ENCODE measurements around the gene FOCAD. TPM values are rescaled to one million over a fixed set of nuclear protein-coding genes. Genes with fewer than 3 reads are reported as not detected.
A peak's percentile ranks its signal among the peaks of the same experiment; 100 is the strongest.

Gene FOCAD
- total RNA-seq, 1 donor from 2014 or later: 38.4 TPM

DNA sequence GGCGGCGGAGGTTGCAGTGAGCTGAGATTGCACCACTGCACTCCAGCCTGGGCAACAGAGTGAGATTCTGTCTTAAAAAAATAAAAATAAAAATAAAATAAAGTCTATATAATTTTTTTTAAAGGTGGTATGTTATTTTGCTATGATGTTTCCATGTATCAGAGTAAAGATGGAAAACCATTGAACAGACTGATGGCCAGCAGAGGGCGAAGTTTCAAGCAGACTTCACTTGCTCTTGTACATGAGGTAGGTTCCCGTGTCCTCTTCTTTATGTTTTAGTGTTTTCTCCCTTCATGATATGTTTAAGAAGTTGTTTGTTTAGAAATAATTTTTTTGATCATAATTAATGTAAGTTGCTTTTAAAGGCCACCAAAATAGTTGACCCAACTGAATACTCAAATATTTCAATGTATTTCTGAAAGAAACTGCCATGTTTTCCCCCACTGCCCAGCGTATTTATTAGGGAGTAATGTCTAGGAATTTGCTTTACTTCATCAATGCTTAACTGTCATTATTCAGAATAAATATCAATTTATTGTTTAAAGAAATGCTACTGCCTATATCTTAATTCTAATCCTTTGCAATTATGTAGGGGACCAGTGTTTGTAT lies 201.0 kb downstream of the FOCAD start:
- peaks cover 27% of the 10 kb centered on the region for H3K36me3 Mint-ChIP-seq (ENCODE audit: unreplicated experiment)
- no peak overlapping the region for H3K27ac Mint-ChIP-seq (ENCODE audit: unreplicated experiment)
- no peaks in the 10 kb centered on the region for H3K27me3 Mint-ChIP-seq (ENCODE audit: unreplicated experiment)
- no peak for DNase-seq (ENCODE audit: extremely low spot score, unreplicated experiment)
- H3K4me1 Mint-ChIP-seq (ENCODE audit: unreplicated experiment): no peaks in the 10 kb centered on the region
- TF ChIP-seq, protein P1, sequence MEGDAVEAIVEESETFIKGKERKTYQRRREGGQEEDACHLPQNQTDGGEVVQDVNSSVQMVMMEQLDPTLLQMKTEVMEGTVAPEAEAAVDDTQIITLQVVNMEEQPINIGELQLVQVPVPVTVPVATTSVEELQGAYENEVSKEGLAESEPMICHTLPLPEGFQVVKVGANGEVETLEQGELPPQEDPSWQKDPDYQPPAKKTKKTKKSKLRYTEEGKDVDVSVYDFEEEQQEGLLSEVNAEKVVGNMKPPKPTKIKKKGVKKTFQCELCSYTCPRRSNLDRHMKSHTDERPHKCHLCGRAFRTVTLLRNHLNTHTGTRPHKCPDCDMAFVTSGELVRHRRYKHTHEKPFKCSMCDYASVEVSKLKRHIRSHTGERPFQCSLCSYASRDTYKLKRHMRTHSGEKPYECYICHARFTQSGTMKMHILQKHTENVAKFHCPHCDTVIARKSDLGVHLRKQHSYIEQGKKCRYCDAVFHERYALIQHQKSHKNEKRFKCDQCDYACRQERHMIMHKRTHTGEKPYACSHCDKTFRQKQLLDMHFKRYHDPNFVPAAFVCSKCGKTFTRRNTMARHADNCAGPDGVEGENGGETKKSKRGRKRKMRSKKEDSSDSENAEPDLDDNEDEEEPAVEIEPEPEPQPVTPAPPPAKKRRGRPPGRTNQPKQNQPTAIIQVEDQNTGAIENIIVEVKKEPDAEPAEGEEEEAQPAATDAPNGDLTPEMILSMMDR (IDR thresholded peaks at IDR 0.05): peak; percentile 71
- H3K9me3 Mint-ChIP-seq (ENCODE audit: unreplicated experiment): peaks cover 14% of the 10 kb centered on the region
- no peak overlapping the region for H3K4me3 Mint-ChIP-seq (ENCODE audit: unreplicated experiment)

DNA sequence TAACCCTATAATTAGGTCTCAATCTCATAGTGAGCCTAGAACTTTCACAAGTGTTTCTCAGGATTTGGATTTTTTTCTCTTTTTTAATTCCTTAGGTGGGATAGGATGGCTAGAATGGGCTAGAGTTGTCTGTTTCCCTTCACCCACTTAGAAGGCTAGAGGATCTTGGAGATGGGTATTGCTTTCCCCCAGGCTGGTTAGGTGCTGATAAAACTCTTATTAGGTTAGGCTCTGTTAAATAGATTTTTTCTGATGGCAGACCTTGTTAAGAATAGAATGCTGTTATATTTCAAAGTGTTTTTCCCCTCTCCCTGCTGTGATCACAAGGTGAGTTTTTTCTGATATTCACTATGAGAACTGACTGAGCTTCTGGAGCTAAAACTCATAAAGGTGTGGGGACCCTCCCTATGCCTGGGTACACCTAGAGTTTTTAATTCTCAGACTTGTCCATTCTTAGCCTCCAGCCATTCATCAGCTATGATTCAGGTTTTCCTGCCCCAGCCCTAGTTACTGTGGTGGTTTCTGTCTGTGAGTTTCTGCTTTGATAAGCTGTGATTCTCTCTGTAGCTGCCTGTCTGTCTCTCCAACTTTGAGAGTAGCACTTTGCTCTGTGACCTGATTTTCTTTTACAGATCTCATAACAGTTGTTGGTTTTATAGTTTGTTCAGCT lies 215.0 kb downstream of the FOCAD start:
- peaks cover 2% of the 10 kb centered on the region for H3K36me3 Mint-ChIP-seq (ENCODE audit: unreplicated experiment)
- no peaks in the 10 kb centered on the region for H3K27me3 Mint-ChIP-seq (ENCODE audit: unreplicated experiment)
- no peak overlapping the region for H3K27ac Mint-ChIP-seq (ENCODE audit: unreplicated experiment)
- H3K9me3 Mint-ChIP-seq (ENCODE audit: unreplicated experiment): no peaks in the 10 kb centered on the region
- no peak for DNase-seq (ENCODE audit: extremely low spot score, unreplicated experiment)
- TF ChIP-seq, protein P1 (IDR thresholded peaks at IDR 0.05): no peak
- no peak overlapping the region for H3K4me3 Mint-ChIP-seq (ENCODE audit: unreplicated experiment)
- peaks cover 2% of the 10 kb centered on the region for H3K4me1 Mint-ChIP-seq (ENCODE audit: unreplicated experiment)

DNA sequence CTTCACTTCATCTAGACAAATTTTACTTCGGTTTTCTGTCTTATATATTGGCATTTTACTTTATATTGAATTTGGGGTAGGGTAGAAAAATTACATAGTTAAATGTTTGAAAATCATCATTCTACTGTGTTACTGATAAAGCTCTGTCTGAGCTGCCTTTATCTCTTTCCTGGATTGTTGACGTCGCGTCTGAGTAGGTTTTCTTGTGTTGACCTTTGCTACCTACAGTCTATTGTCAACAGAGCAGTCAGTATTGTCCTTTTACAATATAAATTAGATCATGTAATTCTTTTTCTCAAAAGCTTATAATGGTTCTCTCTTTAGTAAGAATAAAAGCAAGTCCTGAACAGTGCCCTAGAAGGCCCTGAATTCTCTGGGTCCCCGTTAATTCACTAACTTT lies 219.2 kb downstream of the FOCAD start:
- H3K36me3 Mint-ChIP-seq (ENCODE audit: unreplicated experiment): peaks cover 3% of the 10 kb centered on the region
- no peaks in the 10 kb centered on the region for H3K27me3 Mint-ChIP-seq (ENCODE audit: unreplicated experiment)

DNA sequence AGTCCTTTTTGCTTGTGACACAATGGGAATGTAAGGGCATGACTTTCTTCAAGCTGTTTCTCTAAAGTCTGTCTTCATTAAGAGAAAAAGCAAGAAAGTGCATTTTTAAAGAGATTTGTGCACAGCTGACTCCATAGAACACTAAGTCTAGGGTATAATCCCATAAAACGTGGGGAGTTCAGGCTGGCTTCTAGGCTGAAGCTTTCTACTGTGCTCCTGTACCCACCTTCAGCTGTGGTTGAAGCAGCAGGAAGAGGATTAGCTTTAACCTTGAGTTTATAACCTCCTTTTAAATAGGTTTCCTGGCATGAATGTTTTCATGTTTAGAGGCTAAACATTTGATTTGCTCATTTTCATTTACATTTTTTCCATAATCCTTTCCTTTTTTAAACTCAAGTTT lies 220.9 kb downstream of the FOCAD start:
- Mint-ChIP-seq H3K9me3 (ENCODE audit: unreplicated experiment) (no peaks in the 10 kb centered on the region), H3K27me3 (ENCODE audit: unreplicated experiment) (no peaks in the 10 kb centered on the region), H3K4me1 (ENCODE audit: unreplicated experiment) (peaks cover 1% of the 10 kb centered on the region), H3K4me3 (ENCODE audit: unreplicated experiment) (no peak overlapping the region), H3K27ac (ENCODE audit: unreplicated experiment) (no peak overlapping the region), H3K36me3 (ENCODE audit: unreplicated experiment) (peaks cover 1% of the 10 kb centered on the region)
- TF ChIP-seq, protein P1 (IDR thresholded peaks at IDR 0.05): no peak
- DNase-seq (ENCODE audit: extremely low spot score, unreplicated experiment): no peak

More for the DNA sequence above, 219.2 kb downstream of the FOCAD start:
- Mint-ChIP-seq H3K4me1 (ENCODE audit: unreplicated experiment) (peaks cover 3% of the 10 kb centered on the region), H3K27ac (ENCODE audit: unreplicated experiment) (no peak overlapping the region), H3K4me3 (ENCODE audit: unreplicated experiment) (no peak overlapping the region), H3K9me3 (ENCODE audit: unreplicated experiment) (no peaks in the 10 kb centered on the region)
- no peak for DNase-seq (ENCODE audit: extremely low spot score, unreplicated experiment)
- TF ChIP-seq, protein P1 (IDR thresholded peaks at IDR 0.05): no peak

DNA sequence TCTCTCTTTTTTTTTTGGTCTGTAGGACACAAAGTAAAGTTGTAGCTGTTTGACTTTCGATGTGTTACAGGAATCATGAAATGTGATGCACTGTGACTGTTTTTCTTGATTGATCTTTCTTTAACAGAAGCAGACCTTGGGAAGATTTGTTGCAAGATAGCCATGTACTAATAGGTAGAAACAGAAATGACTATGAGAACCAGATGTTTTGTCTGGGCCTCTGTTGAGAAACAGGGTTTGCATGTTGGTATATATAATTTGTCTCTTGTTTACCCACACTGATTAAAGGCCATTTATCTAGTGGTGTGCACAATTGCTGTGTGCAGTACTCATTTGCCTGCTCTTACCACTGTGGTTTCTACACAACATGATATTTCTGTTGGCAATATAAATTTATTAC lies 222.3 kb downstream of the FOCAD start:
- no peak overlapping the region for H3K4me3 Mint-ChIP-seq (ENCODE audit: unreplicated experiment)
- TF ChIP-seq, protein P1 (IDR thresholded peaks at IDR 0.05): no peak
- no peaks in the 10 kb centered on the region for H3K9me3 Mint-ChIP-seq (ENCODE audit: unreplicated experiment)
- peaks cover 1% of the 10 kb centered on the region for H3K36me3 Mint-ChIP-seq (ENCODE audit: unreplicated experiment)
- peaks cover 1% of the 10 kb centered on the region for H3K4me1 Mint-ChIP-seq (ENCODE audit: unreplicated experiment)
- no peaks in the 10 kb centered on the region for H3K27me3 Mint-ChIP-seq (ENCODE audit: unreplicated experiment)
- H3K27ac Mint-ChIP-seq (ENCODE audit: unreplicated experiment): no peak overlapping the region
- no peak for DNase-seq (ENCODE audit: extremely low spot score, unreplicated experiment)

All from osteocyte (in vitro differentiated cells).